Spinal cord (tissue), 10 donors: ENCODE results near the gene TPR. TPM values are rescaled to one million over a fixed set of nuclear protein-coding genes. Genes with fewer than 3 reads are reported as not detected.

Experiments
- DNase-seq, 6 donors: peaks; one replicate each; pipeline versions ENCODE4 v3.0.0 to v3.0.0-alpha.2; 2013 to 2015; ENCODE audit warnings: low spot score in 6 of 6, low read depth in 4 of 6
- H3K27ac ChIP-seq: one replicate; pipeline ENCODE4 v1.5.1; 2013; ENCODE audit warnings: low read depth, low read length, control low read depth
- H3K27me3 ChIP-seq: one replicate; pipeline ENCODE4 v1.6.1; 2013; ENCODE audit warnings: low read length; ENCODE audit not compliant: control insufficient read depth, insufficient read depth
- H3K36me3 ChIP-seq: one replicate; pipeline ENCODE4 v1.6.1; 2013; ENCODE audit warnings: low read length; ENCODE audit not compliant: control insufficient read depth, insufficient read depth
- H3K4me1 ChIP-seq: one replicate; pipeline ENCODE4 v1.6.1; 2013; ENCODE audit warnings: low read length; ENCODE audit not compliant: control insufficient read depth, insufficient read depth
- H3K4me3 ChIP-seq: one replicate; pipeline ENCODE4 v1.5.1; 2013; ENCODE audit warnings: low read depth, low read length, control low read depth
- H3K9me3 ChIP-seq: one replicate; pipeline ENCODE4 v1.6.1; 2013; ENCODE audit warnings: low read length; ENCODE audit not compliant: control insufficient read depth, insufficient read depth
- WGBS: methylation state at CpG from one replicate; pipeline ENCODE4 v1.1.5; 2013; ENCODE audit warnings: missing lambda C conversion rate; ENCODE audit not compliant: insufficient coverage; 5-methylcytosine and 5-hydroxymethylcytosine counted together
- polyA plus RNA-seq, 2 donors: library from polyadenylated mRNA; unstranded; fragments of 120-200 nt; gene quantifications; one replicate each; pipeline ENCODE4 v1.2.1, GENCODE V29; 2013; ENCODE audit not compliant: insufficient read length in 2 of 2
- total RNA-seq, 2 donors: library from RNA; depleted of rRNA in 1 of 2; stranded (reverse); fragments of 120-200 nt in 1 of 2; fragments of >200 nt in 1 of 2; gene quantifications; one replicate each; pipeline versions ENCODE4 v1.2.3 to v1.2.4, GENCODE V29; 2013 to 2014
- donor health status: healthy.

Gene TPR
- total and polyA plus RNA-seq, 4 donors: 65.3 to 120 (median 81.4) TPM

- H3K4me3 ChIP-seq: no peak overlapping the region
- H3K4me1 ChIP-seq: no peaks in the 10 kb centered on the region
- no peaks in the 10 kb centered on the region for H3K36me3 ChIP-seq
- no peak overlapping the region for H3K27ac ChIP-seq
- WGBS: 71% methylated on average over 1 of the region's 1 CpG
- no peak for DNase-seq
- no peaks in the 10 kb centered on the region for H3K9me3 ChIP-seq
- H3K27me3 ChIP-seq: no peaks in the 10 kb centered on the region
Observed at GRCh38 chr1:186272486-186272885, 102.6 kb downstream of the TPR start.

- no CpG with 5 or more reads among the region's 6 CpGs for WGBS
- Histone ChIP-seq H3K27ac (no peak overlapping the region), H3K4me3 (no peak overlapping the region), H3K9me3 (no peaks in the 10 kb centered on the region), H3K36me3 (no peaks in the 10 kb centered on the region), H3K4me1 (no peaks in the 10 kb centered on the region), H3K27me3 (no peaks in the 10 kb centered on the region)
- DNase-seq: no peak
Observed at GRCh38 chr1:186271032-186271431, 104.0 kb downstream of the TPR start.

Other genes with a start within 250 kb of the TPR start
- 1 to 10 TPM; 6.2 to 8.9 TPM for gene PRG4, start 79.0 kb downstream of the TPR start, total RNA-seq
- gene PRG4, start 79.0 kb downstream of the TPR start, polyA plus RNA-seq: 10 to 100 TPM in 1 of 2 donors, under 1 TPM in 1; 0.78 to 10.6 TPM
- 10 to 100 TPM; 35.7 to 55.3 TPM for gene ODR4, start 585 bp upstream of the TPR start, total RNA-seq
- gene ODR4, start 585 bp upstream of the TPR start, polyA plus RNA-seq: 10 to 100 TPM; 20.1 to 20.3 TPM
- gene PDC, start 85.9 kb upstream of the TPR start, total RNA-seq: not detected
- gene PDC, start 85.9 kb upstream of the TPR start, polyA plus RNA-seq: under 1 TPM; 0.56 to 0.62 TPM